Breast epithelium (tissue), 3 donors: ENCODE measurements around the gene WNT7B.

Experiments used
- CTCF ChIP-seq, 3 donors: fragments of 450-650 bp; IDR thresholded peaks; one replicate each; pipeline ENCODE4 v1.5.1; 2016 to 2017; ENCODE audit warnings: antibody characterized with exemption in 3 of 3, mild to moderate bottlenecking in 3 of 3, moderate library complexity in 3 of 3
- POLR2A ChIP-seq: fragments of 450-650 bp; IDR thresholded peaks from one replicate; pipeline ENCODE4 v1.6.1; 2016; ENCODE audit warnings: antibody characterized with exemption, mild to moderate bottlenecking, moderate library complexity
- POLR2AphosphoS5 ChIP-seq, 3 donors: sonication (generic); formaldehyde crosslinking; IDR thresholded peaks; one replicate each; pipeline ENCODE4 v1.6.1; 2017; ENCODE audit warnings: antibody characterized with exemption in 3 of 3

GRCh38 chr22:45918459-45919370 is 58.2 kb downstream of the WNT7B start:
- TF ChIP-seq CTCF (IDR thresholded peaks at IDR 0.05), result no peak
- TF ChIP-seq POLR2AphosphoS5 (IDR thresholded peaks at IDR 0.05), result no peak
- TF ChIP-seq POLR2A, result no peak
